Measurements from ENCODE around the gene ERP27.

Gene ERP27

GRCh38 chr12:14946861-14947260 lies 8.5 kb upstream of the ERP27 start:
- Histone ChIP-seq H3K36me3 (ENCODE audit: control insufficient read depth in 5 of 5, insufficient read depth in 5 of 5, low read length in 5 of 5) (peaks cover 4 to 51% (median 48%) of the 10 kb centered on the region in 5 donors), H3K27ac (ENCODE audit: low read depth, low read length) (no peak overlapping the region), H3K9ac (ENCODE audit: low read length in 5 of 5) (no peak overlapping the region), H3K4me3 (ENCODE audit: low read depth in 1 of 5, low read length in 5 of 5) (no peak overlapping the region), H3K4me1 (ENCODE audit: control insufficient read depth in 5 of 5, insufficient read depth in 5 of 5, low read length in 5 of 5) (peaks cover 0 to 34% (median 21%) of the 10 kb centered on the region in 5 donors), H3K9me3 (ENCODE audit: control insufficient read depth in 5 of 5, low read length in 5 of 5) (no peaks in the 10 kb centered on the region), H3K27me3 (ENCODE audit: control insufficient read depth in 5 of 5, insufficient read depth in 4 of 5, low read length in 5 of 5) (no peaks in the 10 kb centered on the region)

- H3K36me3 ChIP-seq (ENCODE audit: control insufficient read depth in 5 of 5, insufficient read depth in 5 of 5, low read length in 5 of 5), result peaks cover 4 to 57% (median 52%) of the 10 kb centered on the region in 5 donors
- peaks cover 0 to 27% (median 17%) of the 10 kb centered on the region in 5 donors for H3K4me1 ChIP-seq (ENCODE audit: control insufficient read depth in 5 of 5, insufficient read depth in 5 of 5, low read length in 5 of 5)
- H3K9ac ChIP-seq (ENCODE audit: low read length in 5 of 5), result no peak overlapping the region
- no peaks in the 10 kb centered on the region for H3K9me3 ChIP-seq (ENCODE audit: control insufficient read depth in 5 of 5, low read length in 5 of 5)
- H3K4me3 ChIP-seq (ENCODE audit: low read depth in 1 of 5, low read length in 5 of 5), result no peak overlapping the region
- no peaks in the 10 kb centered on the region for H3K27me3 ChIP-seq (ENCODE audit: control insufficient read depth in 5 of 5, insufficient read depth in 4 of 5, low read length in 5 of 5)
- H3K27ac ChIP-seq (ENCODE audit: low read depth, low read length), result no peak overlapping the region
These were observed 7.8 kb upstream of the ERP27 start for GRCh38 chr12:14946162-14946561.

GRCh38 chr12:14942196-14942931 lies 4.0 kb upstream of the ERP27 start:
- Histone ChIP-seq H3K27me3 (ENCODE audit: control insufficient read depth in 5 of 5, insufficient read depth in 4 of 5, low read length in 5 of 5) (no peaks in the 10 kb centered on the region), H3K4me1 (ENCODE audit: control insufficient read depth in 5 of 5, insufficient read depth in 5 of 5, low read length in 5 of 5) (peaks cover 0 to 4% (median 0%) of the 10 kb centered on the region in 5 donors), H3K9ac (ENCODE audit: low read length in 5 of 5) (no peak overlapping the region), H3K36me3 (ENCODE audit: control insufficient read depth in 5 of 5, insufficient read depth in 5 of 5, low read length in 5 of 5) (peaks cover 8 to 45% (median 38%) of the 10 kb centered on the region in 5 donors), H3K4me3 (ENCODE audit: low read depth in 1 of 5, low read length in 5 of 5) (no peak overlapping the region), H3K27ac (ENCODE audit: low read depth, low read length) (no peak overlapping the region), H3K9me3 (ENCODE audit: control insufficient read depth in 5 of 5, low read length in 5 of 5) (no peaks in the 10 kb centered on the region)

- Histone ChIP-seq H3K9me3 (ENCODE audit: control insufficient read depth in 5 of 5, low read length in 5 of 5) (no peaks in the 10 kb centered on the region), H3K36me3 (ENCODE audit: control insufficient read depth in 5 of 5, insufficient read depth in 5 of 5, low read length in 5 of 5) (peaks cover 8 to 35% (median 29%) of the 10 kb centered on the region in 5 donors), H3K4me1 (ENCODE audit: control insufficient read depth in 5 of 5, insufficient read depth in 5 of 5, low read length in 5 of 5) (peaks cover 0 to 4% (median 0%) of the 10 kb centered on the region in 5 donors), H3K27ac (ENCODE audit: low read depth, low read length) (no peak overlapping the region), H3K9ac (ENCODE audit: low read length in 5 of 5) (no peak overlapping the region), H3K4me3 (ENCODE audit: low read depth in 1 of 5, low read length in 5 of 5) (no peak overlapping the region), H3K27me3 (ENCODE audit: control insufficient read depth in 5 of 5, insufficient read depth in 4 of 5, low read length in 5 of 5) (no peaks in the 10 kb centered on the region)
These were observed 3.0 kb upstream of the ERP27 start for GRCh38 chr12:14941369-14941768.

- Histone ChIP-seq H3K4me3 (ENCODE audit: low read depth in 1 of 5, low read length in 5 of 5) (no peak overlapping the region), H3K4me1 (ENCODE audit: control insufficient read depth in 5 of 5, insufficient read depth in 5 of 5, low read length in 5 of 5) (no peaks in the 10 kb centered on the region), H3K9me3 (ENCODE audit: control insufficient read depth in 5 of 5, low read length in 5 of 5) (no peaks in the 10 kb centered on the region), H3K27me3 (ENCODE audit: control insufficient read depth in 5 of 5, insufficient read depth in 4 of 5, low read length in 5 of 5) (no peaks in the 10 kb centered on the region), H3K36me3 (ENCODE audit: control insufficient read depth in 5 of 5, insufficient read depth in 5 of 5, low read length in 5 of 5) (peaks cover 4 to 18% (median 12%) of the 10 kb centered on the region in 5 donors), H3K27ac (ENCODE audit: low read depth, low read length) (no peak overlapping the region), H3K9ac (ENCODE audit: low read length in 5 of 5) (no peak overlapping the region)
These were observed 648 bp downstream of the ERP27 start for GRCh38 chr12:14937689-14938088.

- peaks cover 4 to 11% (median 6%) of the 10 kb centered on the region in 5 donors for H3K36me3 ChIP-seq (ENCODE audit: control insufficient read depth in 5 of 5, insufficient read depth in 5 of 5, low read length in 5 of 5)
- H3K4me1 ChIP-seq (ENCODE audit: control insufficient read depth in 5 of 5, insufficient read depth in 5 of 5, low read length in 5 of 5), result no peaks in the 10 kb centered on the region
- H3K27me3 ChIP-seq (ENCODE audit: control insufficient read depth in 5 of 5, insufficient read depth in 4 of 5, low read length in 5 of 5), result no peaks in the 10 kb centered on the region
- no peak overlapping the region for H3K4me3 ChIP-seq (ENCODE audit: low read depth in 1 of 5, low read length in 5 of 5)
- no peak overlapping the region for H3K27ac ChIP-seq (ENCODE audit: low read depth, low read length)
- H3K9me3 ChIP-seq (ENCODE audit: control insufficient read depth in 5 of 5, low read length in 5 of 5), result no peaks in the 10 kb centered on the region
- no peak overlapping the region for H3K9ac ChIP-seq (ENCODE audit: low read length in 5 of 5)
These were observed 1.3 kb downstream of the ERP27 start for GRCh38 chr12:14937014-14937413.

- peaks cover 0 to 5% (median 4%) of the 10 kb centered on the region in 5 donors for H3K36me3 ChIP-seq (ENCODE audit: control insufficient read depth in 5 of 5, insufficient read depth in 5 of 5, low read length in 5 of 5)
- no peaks in the 10 kb centered on the region for H3K27me3 ChIP-seq (ENCODE audit: control insufficient read depth in 5 of 5, insufficient read depth in 4 of 5, low read length in 5 of 5)
- no peaks in the 10 kb centered on the region for H3K4me1 ChIP-seq (ENCODE audit: control insufficient read depth in 5 of 5, insufficient read depth in 5 of 5, low read length in 5 of 5)
- H3K4me3 ChIP-seq (ENCODE audit: low read depth in 1 of 5, low read length in 5 of 5), result no peak overlapping the region
- H3K9ac ChIP-seq (ENCODE audit: low read length in 5 of 5), result no peak overlapping the region
- no peaks in the 10 kb centered on the region for H3K9me3 ChIP-seq (ENCODE audit: control insufficient read depth in 5 of 5, low read length in 5 of 5)
- H3K27ac ChIP-seq (ENCODE audit: low read depth, low read length), result no peak overlapping the region
These were observed 2.0 kb downstream of the ERP27 start for GRCh38 chr12:14936224-14936861.

- Histone ChIP-seq H3K4me3 (ENCODE audit: low read depth in 1 of 5, low read length in 5 of 5) (no peak overlapping the region), H3K4me1 (ENCODE audit: control insufficient read depth in 5 of 5, insufficient read depth in 5 of 5, low read length in 5 of 5) (no peaks in the 10 kb centered on the region)
These were observed 3.3 kb downstream of the ERP27 start for GRCh38 chr12:14935031-14935430.

GRCh38 chr12:14934511-14934910 lies 3.8 kb downstream of the ERP27 start:
- Histone ChIP-seq H3K9ac (ENCODE audit: low read length in 5 of 5) (no peak overlapping the region), H3K36me3 (ENCODE audit: control insufficient read depth in 5 of 5, insufficient read depth in 5 of 5, low read length in 5 of 5) (no peaks in the 10 kb centered on the region), H3K27ac (ENCODE audit: low read depth, low read length) (no peak overlapping the region)

More at GRCh38 chr12:14935031-14935430, 3.3 kb downstream of the ERP27 start:
- Histone ChIP-seq H3K9me3 (ENCODE audit: control insufficient read depth in 5 of 5, low read length in 5 of 5) (no peaks in the 10 kb centered on the region), H3K36me3 (ENCODE audit: control insufficient read depth in 5 of 5, insufficient read depth in 5 of 5, low read length in 5 of 5) (no peaks in the 10 kb centered on the region), H3K9ac (ENCODE audit: low read length in 5 of 5) (no peak overlapping the region), H3K27ac (ENCODE audit: low read depth, low read length) (no peak overlapping the region), H3K27me3 (ENCODE audit: control insufficient read depth in 5 of 5, insufficient read depth in 4 of 5, low read length in 5 of 5) (no peaks in the 10 kb centered on the region)

GRCh38 chr12:14931791-14932560 lies 6.4 kb downstream of the ERP27 start:
- H3K9ac ChIP-seq (ENCODE audit: low read length in 5 of 5), result no peak overlapping the region
- H3K36me3 ChIP-seq (ENCODE audit: control insufficient read depth in 5 of 5, insufficient read depth in 5 of 5, low read length in 5 of 5), result no peaks in the 10 kb centered on the region
- no peak overlapping the region for H3K27ac ChIP-seq (ENCODE audit: low read depth, low read length)
- no peaks in the 10 kb centered on the region for H3K9me3 ChIP-seq (ENCODE audit: control insufficient read depth in 5 of 5, low read length in 5 of 5)
- H3K27me3 ChIP-seq (ENCODE audit: control insufficient read depth in 5 of 5, insufficient read depth in 4 of 5, low read length in 5 of 5), result peaks cover 0 to 4% (median 0%) of the 10 kb centered on the region in 5 donors
- H3K4me1 ChIP-seq (ENCODE audit: control insufficient read depth in 5 of 5, insufficient read depth in 5 of 5, low read length in 5 of 5), result peaks cover 0 to 6% (median 0%) of the 10 kb centered on the region in 5 donors
- H3K4me3 ChIP-seq (ENCODE audit: low read depth in 1 of 5, low read length in 5 of 5), result no peak overlapping the region

More at GRCh38 chr12:14934511-14934910, 3.8 kb downstream of the ERP27 start:
- Histone ChIP-seq H3K9me3 (ENCODE audit: control insufficient read depth in 5 of 5, low read length in 5 of 5) (no peaks in the 10 kb centered on the region), H3K4me1 (ENCODE audit: control insufficient read depth in 5 of 5, insufficient read depth in 5 of 5, low read length in 5 of 5) (no peaks in the 10 kb centered on the region), H3K4me3 (ENCODE audit: low read depth in 1 of 5, low read length in 5 of 5) (no peak overlapping the region), H3K27me3 (ENCODE audit: control insufficient read depth in 5 of 5, insufficient read depth in 4 of 5, low read length in 5 of 5) (no peaks in the 10 kb centered on the region)
